Testis (tissue), 2 donors: ENCODE data around the gene FAXC.

Experiments
- POLR2A ChIP-seq: fragments of 450-650 bp; IDR thresholded peaks from one replicate; pipeline ENCODE4 v1.6.1; 2017; ENCODE audit warnings: antibody characterized with exemption, mild to moderate bottlenecking, moderate library complexity
- TF ChIP-seq, protein P1 (sequence below), 3 experiments: fragments of 450-650 bp in 2 of 3; fragments of 200-600 bp in 1 of 3; sonication (generic) in 1 of 3; IDR thresholded peaks; one replicate each; pipeline ENCODE4 v1.5.1; 2016 to 2019; ENCODE audit warnings: antibody characterized with exemption in 3 of 3, mild to moderate bottlenecking in 2 of 3, moderate library complexity in 1 of 3

- TF ChIP-seq, protein P1, sequence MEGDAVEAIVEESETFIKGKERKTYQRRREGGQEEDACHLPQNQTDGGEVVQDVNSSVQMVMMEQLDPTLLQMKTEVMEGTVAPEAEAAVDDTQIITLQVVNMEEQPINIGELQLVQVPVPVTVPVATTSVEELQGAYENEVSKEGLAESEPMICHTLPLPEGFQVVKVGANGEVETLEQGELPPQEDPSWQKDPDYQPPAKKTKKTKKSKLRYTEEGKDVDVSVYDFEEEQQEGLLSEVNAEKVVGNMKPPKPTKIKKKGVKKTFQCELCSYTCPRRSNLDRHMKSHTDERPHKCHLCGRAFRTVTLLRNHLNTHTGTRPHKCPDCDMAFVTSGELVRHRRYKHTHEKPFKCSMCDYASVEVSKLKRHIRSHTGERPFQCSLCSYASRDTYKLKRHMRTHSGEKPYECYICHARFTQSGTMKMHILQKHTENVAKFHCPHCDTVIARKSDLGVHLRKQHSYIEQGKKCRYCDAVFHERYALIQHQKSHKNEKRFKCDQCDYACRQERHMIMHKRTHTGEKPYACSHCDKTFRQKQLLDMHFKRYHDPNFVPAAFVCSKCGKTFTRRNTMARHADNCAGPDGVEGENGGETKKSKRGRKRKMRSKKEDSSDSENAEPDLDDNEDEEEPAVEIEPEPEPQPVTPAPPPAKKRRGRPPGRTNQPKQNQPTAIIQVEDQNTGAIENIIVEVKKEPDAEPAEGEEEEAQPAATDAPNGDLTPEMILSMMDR (IDR thresholded peaks at IDR 0.05), result no peak
- no peak for TF ChIP-seq POLR2A
These were observed 17.9 kb downstream of the FAXC start for GRCh38 chr6:99331531-99331930.
